ENCODE data around the gene GDPD5.

GDPD5 gene

DNA sequence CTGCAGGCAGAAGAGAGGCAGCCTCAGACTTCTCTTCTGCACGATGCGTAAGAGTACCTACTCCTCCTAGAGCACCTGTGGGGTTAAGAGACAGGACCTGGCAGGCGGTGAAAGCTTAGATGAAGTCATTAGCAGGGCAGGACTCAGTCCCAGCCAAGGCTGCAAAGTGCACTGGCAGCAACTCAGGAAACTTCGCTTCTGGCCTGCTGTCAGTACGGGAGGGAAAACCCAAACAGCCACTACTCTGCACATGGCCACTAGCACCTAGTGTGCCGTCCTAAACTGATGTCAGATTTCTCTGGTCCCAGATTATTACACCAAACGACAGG is 84.0 kb downstream of the GDPD5 start:
- no peak for DNase-seq

DNA sequence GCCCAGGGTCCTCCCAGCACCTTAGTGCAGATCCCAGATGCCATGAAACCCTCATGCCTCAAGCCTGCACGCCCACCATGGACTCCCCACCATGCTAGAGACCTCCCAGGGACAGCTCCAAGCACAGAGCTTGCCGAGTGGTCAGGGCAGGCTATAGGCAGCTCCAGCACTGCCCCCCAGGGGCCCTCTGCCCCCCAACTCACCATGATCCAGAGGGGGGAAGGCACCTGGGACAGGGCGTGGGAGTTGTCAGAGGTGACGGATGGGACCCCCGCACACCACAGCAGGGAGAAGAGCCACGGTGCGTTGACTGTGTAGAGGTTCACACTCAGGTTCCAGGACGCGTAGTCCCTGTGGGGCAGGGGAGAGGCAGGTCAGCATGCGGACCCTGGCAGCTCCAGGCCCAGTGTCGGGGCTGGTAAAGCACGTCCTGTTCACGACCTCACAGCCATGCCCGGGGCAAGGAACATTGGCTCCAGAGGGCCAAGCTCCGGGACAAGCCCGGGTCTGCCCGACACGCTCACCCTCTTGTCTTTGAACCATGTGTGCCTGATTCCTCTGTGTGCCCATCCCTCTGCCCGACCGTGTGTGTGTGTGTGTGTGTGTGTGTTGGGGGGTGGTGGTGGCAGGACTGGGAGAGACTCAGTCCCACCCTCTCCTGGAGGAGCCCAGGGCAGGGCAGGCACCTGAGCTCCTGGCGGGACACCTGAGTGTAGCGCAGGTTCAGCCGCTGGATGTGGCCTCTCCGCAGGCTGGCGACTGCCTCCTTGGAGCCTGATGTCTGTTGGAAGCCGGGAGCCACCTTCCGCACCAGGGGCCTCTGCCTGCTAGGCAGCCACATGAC is 84.6 kb downstream of the GDPD5 start:
- no peak for DNase-seq

DNA sequence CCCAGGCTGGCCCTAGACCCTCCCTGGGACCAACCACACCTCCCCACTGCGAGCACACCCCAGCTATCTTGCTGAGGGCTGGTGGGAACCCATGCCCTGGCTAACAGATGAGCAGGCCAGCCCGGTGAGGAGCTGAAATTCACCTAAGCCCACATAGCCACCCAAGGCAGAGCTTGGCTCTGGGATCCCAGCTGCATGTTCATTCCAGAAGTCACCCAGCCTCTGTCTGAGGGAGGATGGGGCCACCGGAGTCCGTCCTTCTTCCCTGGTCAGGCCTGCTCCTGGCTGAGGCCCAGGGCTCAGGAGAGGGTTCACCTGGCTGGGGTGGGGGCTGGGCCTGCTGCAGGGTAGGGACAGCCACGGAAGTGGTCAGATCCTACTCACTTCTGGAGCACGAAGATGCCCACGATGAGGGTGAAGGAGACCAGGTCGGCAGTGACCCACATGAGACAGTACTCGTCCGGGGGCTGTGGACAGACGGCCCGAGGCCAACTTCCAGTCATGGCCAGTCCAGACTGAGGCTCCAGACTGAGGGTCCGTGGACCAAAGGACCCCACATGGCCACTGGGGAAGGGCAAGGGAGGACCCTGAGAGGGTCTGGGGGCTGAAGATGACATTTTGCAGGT is 86.1 kb downstream of the GDPD5 start:
- DNase-seq, result no peak

DNA sequence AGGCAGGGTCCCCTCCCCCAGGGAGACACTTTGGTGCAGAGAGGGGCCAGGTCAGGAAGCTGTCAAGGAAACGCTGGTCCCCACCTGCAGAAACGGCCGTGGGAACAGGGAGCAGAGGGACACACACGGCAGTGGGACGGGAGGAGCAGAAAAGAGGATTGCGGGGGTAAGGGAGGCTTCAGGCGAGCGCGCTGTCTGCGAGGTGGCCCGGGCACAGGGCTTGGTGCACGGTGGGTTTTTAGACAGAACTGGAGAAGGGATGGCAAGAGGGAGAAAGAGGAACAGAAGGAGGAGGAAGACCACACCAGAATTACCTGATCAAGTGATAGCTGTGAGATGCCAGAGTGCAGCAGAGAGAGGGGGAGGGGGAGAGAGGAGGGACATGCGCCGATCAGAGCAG is 86.7 kb downstream of the GDPD5 start:
- DNase-seq, result no peak

DNA sequence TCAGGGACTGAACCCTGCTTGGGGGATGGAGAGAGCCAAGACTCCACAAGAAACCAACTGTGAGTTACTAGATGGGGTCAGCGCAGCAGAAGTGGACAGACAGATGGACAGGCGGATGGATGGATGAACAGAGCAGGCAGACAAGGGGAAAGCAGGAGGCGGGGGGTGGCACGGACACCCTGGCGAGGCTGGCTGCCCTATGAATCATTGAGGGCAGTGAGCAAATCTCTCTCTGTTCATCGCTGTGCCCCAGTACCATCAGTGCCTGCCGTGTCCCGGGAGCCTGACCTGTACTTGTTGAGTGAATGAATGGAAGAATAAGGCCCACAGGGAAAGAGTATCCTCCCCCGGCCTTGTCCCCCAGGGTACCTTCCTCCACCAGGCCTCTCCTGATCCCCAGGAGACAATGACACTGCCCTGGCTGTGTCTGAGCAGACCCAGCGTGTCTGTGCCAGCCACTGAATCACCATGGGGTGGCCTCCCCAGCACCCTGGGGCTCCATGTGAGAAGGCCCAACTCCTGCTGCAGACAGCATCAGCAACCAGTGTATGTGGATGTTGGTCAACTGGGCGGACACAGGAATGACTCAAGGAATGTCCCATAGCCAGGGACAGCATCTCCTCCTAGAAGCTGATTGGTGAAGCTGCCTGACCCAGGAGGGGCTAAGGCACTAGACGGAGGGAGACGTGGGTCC is 87.6 kb downstream of the GDPD5 start:
- no peak for DNase-seq

DNA sequence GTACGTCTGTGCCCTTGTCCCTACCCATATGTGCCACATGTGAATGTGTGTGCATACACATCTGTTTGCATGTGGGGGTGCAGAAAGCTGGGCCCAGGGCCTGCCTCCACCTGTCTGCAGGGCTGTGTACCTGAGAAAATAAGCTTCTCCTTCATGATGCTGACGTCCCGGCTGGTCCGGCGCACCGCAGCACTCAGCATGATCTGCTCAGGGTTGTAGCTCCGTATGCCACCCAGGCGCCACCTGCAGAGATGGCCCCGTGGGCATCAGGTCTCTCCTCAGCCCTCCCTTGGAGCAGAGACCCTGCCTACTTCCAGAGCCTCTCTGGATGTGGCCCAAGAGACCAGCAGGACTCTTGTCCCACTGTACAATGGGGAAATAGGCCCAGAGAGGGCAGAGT is 88.9 kb downstream of the GDPD5 start:
- no peak for DNase-seq

DNA sequence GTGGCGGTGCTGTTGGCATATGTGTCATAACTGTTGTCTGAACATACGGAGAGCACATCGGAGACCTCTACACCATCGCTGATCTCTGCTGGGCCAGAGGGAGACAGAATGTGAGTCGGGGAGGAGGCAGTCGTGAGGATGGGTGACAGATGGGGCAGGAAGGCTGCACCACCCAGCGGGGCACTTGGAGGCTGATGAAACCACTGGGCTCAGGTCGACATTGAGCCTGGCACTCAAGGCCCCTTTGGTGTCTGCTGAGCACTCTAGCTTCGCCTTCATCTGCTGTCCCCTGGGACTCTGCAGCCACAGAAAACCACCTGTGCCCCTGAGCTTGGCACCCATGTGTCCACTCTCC is 90.2 kb downstream of the GDPD5 start:
- no peak for DNase-seq

DNA sequence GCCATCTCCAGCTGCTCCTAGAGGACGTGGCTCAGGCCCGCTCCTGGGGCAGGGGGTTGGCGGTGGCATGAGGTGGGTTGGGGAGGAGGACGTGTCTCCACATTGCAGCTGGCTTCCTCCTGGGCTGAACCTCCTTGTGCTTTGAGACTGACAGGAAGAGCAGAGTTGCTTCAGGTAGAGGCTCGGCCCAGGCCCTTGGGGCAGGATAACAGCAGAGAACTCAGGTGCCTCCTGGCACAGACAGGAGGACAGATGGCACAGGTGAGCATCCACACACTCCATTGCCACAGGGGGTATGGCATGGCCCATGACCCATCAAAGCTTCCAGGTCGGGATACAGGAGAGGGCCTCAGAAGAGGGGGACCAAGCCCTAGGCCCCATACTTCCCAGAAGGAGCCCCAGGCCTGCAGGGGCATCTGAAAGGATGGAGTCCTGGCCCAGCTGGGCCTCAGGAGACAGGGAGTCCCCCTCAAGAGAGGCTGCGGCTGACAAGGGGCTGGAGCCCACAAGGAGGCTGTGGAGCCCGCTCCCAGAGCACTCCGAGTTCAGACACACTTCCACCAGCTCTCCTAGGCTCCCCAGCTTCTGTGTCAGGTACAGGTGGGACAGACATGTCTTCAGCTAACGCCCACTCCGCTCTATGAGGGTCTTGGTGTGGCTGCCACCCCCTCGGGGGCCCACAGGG is 90.7 kb downstream of the GDPD5 start:
- DNase-seq, result no peak

DNA sequence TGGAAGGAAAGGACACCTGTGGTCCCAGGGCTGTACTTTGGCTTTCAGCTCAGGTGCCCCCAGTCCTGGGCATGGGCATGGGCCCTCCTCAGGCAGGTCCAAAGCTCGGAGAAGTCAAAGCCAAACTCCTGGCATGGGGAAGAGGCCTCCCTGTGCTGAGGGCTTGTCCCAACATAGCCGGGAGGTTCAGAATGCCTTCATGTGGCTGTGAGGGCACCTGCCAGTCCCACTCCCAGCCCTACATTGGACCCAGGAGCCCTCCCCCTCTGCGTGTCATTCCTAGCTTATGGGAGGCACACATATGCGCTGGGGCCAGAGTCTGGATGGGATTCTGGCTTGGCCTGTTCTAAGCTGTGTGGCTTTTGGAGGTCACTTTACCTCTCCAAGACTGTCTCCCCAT is 91.7 kb downstream of the GDPD5 start:
- DNase-seq, result no peak

DNA sequence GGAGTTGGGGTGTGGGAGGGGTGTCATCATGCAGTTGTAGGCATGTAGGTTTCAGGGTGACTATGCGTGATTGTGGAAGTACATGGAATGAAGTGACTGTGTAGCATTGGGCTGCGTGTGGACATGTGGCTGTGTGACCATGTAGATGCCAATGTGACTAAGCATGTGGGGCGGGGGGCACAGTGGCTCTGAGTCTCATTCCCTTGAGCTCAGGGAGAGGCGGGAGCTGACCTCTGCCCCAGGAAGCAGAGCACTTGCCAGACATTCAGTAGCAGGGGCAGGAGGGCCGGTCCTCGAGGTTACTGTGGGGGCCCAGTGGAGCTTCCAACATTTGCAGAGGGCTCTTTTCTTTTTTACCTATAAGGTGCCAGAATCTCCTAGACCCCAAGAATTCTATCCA is 92.3 kb downstream of the GDPD5 start:
- DNase-seq, result no peak

DNA sequence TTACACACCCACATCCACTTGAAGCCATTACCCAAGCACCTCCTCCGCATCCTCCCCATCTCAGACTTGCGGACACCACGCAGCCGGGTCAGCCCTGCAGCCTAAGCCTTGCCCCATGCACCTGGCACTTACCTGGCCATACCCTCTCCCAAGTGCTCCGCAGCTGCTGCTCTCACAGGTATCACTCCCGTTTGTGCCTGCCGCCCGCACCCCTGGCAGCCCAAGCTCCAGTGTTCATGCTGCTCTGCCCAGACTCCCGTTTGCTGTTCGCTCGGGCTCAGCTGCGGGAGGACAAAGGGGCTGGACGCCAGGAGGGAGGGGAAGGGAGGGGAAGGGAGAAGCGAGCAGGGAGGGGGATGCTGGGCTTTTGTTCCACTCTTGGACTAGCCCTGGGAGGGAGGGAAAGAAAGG is 92.8 kb downstream of the GDPD5 start, which contains the start of gene KLHL35:
Gene KLHL35 (minus strand): TSS at position 293 of the 411 bp plus-strand sequence. CDS start 2,574 bp downstream, outside the sequence.
- no peak for DNase-seq

DNA sequence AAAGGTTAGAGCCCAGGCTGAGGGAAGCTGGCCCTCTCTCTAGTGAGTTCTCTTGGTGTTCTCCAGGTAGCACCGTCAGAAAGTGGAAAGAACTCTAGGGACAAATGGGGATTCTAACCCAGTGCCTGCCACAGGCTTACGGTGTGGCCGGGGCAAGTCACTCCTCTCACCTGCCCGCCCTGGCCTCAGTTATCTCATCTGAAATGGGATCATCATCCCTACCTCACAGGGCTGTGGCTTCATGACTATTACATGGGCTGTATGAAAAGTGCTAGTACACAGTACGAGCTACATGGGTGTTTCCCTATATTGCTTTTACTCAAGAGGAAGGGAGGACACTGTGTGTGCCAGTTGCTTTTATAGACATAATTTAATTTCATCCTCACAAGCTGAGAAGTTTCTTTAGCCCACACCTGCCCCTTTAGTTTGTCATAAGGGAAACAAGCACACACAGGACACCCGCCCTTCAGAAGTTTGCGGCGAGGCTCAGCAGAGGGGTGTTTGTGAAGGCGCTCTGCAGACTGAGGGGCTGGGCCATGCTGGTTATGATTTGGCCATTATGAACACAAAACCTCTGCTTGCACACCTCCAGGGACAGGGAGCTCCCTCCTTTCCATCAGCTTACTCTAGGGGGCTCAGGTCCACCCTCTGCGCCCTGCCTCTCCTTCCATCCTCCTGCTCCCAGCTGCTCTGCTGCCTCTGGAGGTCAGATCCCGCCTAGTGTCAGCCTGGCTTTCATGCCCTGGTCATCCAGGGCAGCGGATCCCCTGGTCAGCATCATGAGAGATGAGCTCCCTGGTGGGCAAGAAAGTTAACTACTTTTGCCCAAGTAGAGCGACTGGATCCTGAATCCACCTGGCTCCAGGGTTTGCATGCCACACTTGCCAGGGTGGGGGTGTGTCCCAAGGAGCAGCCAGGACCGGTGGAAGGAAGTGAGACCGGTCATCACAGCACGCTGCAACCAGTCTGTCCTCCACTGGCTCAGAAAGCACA is 93.9 kb downstream of the GDPD5 start:
- no peak for DNase-seq

DNA sequence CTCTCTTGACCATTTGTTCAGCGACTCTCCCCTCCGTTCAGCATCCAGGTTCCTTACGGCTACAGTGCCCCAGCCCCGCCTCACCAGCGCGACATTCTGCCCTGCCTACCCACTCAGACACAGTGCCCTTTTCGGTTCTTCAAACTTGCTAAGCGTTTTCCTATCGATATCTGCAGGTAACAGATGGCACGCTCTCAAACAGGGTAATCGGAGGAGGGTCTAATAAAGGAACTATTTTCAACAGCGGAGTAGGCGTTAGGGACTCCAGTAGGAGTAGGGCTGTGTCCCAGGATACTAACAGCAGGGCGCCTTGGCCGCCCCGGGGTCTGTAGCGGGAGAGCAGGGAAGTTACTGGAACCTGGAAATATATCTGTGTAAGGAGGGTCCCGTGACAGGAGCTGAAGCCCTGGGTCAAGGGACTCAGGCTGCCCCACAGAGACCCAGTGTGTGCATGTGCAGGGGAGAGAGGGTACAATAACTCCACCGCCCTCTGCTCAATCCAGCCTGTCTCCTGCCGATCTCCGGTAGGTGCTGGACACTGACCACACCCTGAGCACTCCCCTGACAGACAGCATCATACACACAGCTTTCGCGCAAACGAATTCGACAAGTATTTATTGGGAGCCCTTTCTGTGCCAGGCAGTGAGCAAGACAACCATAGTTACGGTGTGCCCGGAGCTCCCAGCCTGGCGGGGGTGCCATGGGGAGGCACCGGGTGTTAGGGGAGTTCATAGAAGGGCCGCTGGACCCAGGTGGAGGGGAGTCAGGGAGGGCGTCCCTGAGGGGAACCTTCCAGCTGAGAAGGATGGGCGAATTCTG is 94.8 kb downstream of the GDPD5 start:
- no peak for DNase-seq

DNA sequence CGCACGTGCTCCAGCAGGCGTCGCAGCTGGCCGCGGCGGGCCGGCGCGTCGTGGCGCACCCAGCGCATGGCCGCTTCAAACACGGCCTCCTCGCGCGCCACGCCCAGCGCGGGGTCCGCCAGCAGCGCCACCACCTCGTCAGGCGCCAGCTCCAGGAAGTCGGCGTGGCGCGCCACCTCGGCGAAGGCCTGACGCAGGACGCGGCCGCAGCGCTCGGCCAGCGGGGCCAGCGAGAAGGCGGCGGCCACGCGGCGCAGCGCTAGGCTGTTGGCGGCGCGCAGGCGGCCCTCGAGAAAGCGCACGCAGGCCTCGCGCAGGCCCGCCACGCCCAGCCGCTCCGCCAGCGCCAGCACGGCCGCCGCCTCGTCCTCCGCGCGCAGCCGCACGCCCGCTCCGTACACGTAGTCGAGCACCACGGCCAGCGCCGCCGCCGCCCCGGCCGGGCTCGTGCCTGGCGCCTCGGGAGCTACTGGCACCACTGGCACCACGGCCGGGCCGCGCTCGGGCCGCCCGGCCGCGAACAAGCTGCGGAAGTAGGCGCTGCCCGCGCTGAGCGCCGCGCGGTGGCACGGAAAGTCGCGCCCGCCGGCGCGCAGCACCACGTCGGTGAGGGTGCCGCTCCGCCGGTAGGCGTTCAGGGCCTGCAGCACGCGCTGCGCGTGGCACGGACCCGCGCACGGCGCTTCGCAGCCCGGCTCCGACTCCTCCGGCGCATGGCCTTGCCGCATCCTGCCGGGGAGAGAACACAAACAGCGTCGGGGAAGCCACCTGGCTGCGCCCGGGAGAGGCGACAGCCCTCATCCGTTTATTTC is 95.6 kb downstream of the GDPD5 start:
- DNase-seq, result peak; percentile 60 to 66

DNA sequence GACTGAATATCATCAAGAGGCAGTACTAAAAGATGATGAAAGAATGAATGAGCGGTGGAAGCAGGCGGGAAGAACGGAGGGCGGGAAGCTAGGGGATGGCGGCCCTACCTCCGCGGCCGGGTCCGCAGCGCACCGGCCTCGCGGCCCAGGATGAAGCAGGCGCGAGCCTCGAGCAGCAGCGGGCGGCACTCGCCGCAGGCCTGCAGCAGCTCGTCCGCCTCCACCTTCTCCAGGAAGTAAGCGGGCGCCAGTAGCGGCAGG is 96.2 kb downstream of the GDPD5 start:
- no peak for DNase-seq

DNA sequence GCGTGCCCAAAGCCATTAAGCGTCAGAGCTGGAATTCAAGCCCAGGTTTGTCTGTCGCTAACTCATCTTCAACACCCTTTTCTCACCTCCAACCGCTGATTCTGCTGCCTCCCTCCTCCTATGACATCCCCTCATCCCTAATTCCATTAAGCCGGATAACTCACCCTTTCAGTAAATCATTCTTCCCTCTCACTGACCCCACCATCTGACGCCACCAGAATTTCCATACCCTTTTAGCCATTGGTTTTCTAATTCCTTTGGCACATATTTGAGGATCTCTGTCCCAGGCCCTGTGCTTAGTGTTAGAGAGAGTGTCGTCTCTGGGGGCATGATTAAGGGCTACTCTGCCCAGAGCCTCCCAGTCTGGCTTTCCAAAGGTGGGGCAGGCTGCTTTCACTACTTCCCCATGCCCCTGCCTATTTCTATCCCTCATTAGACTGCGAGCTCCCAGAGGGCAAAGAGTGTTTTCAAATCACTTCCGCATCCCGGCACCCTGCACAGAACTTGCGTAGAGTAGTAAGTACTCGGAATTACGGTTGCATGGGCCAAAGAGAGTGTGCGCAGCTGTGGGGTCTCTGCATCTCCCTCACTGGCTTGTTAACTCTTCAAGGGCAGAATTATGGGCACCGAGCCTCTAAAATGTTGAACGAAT is 96.6 kb downstream of the GDPD5 start:
- DNase-seq, result no peak

DNA sequence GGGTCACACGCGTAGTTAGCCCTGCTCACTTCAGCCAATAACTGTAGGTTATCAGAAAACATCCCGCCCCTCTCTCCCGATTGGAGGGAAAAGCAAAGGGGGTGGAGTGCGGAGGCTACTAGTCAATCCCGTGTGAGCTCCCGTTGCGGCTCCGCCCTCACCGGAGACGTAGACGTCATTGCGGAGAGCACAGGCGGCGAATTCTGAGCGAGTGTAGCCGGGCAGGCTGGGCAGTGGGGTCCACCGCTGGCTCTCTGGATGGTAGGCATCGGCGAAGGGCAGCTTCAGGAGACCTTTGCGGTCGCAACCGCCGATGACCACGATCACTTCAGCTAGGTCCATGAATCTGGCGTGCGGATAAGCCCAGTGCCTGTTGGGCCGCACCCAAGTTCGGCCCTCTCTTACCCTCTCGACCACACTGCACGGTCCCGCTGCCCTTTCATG is 97.4 kb downstream of the GDPD5 start:
- DNase-seq, result peak; percentile 52 to 70

DNA sequence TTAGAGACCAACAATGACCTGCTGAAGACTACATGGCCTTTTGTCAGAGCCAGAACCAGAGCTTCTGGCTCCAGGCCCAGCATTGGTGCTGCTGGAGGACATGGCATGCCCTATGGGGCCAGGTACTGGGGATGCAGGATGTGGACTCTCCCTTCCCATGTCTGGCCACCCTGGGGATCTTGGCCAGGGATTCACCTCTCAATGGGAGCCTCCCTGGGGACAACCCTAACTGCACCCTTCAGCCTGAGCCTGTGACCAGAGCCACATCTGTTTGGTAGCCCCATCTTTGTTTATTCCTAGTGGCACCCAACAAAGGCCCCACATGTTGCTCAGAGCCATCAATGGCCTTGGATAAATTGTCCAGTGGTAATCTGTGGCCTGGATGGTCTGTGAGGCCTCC is 98.6 kb downstream of the GDPD5 start:
- no peak for DNase-seq

DNA sequence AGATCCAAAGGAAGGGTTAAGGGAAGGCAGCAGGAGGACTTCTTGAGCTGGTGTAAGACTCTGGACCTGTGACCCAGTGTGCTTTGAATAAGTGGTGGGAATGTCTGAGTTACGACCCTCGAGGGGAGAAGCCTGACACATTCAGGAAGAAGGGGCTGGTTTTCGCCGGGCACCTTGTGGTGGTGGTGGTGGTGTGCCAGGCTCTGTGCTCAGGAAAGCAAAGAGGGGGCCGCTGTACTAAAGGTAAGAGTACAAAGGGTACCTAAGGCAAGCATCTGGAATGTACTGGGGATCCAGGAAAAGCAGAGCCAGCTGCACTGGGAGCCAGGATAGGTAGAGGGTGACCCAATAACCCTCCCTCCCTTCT is 99.0 kb downstream of the GDPD5 start:
- no peak for DNase-seq

DNA sequence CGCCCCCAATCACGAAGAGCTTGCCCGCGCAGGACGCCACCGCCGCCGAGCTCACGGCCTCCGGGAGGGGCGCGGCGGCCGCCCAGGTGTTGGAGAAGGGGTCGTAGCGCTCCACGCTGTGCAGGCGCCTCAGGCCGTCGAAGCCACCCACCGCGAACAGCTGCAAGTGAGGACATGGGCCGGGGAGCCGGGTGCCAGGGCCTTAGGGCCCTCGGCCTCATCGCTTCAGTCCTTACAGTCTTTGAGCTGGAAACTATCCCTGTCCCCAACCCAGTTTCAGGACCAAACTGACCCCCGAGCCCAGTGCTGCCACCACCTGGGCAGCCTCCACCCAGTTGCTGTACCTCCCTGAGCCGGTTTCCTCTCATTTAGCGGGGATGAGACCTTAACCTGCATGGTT is 100.3 kb downstream of the GDPD5 start:
- no peak for DNase-seq
